Mesenteric fat pad (tissue), 1 donor: ENCODE results near the gene FRMD5. TPM values are rescaled to one million over a fixed set of nuclear protein-coding genes. Genes with fewer than 3 reads are reported as not detected.

Source experiments
- DNase-seq: peaks from one replicate; pipeline ENCODE4 v3.0.0-alpha.2; 2020; ENCODE audit warnings: low spot score
- total RNA-seq: library from RNA; stranded (reverse); fragmentation: NEBNext Ultra II Directional; extraction: Animal tissue kit (Norgen Biotek cat#: 25700); gene quantifications from one replicate; pipeline ENCODE4 v1.2.1, GENCODE V29; 2021
- donor health status: DM: yes; HTN: yes; CAD: no.

The FRMD5 gene
- total RNA-seq, 1 donor from 2014 or later = 0.13 TPM

DNA sequence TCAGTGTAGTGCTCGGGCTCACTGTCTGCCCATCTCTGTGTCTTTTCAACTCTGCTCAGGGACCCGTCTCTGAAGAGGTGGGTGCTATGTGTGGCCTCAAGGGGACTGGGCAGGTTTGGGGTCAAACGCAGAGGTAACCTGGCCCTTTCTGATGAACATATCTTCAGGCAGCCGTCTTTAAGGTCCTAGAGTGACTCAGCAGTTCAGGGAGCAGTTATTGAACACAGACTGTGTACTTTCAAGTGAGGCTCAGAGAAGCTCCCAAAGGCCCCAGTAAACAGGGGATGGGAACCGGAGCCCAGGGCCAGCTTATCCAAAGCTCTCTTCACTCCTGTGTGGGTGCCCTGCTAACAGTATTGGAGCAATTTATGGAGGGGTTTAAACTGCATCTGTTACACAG lies 295.1 kb downstream of the FRMD5 start:
- no peak for DNase-seq

GRCh38 chr15:43898891-43899290 lies 296.2 kb downstream of the FRMD5 start:
- no peak for DNase-seq

GRCh38 chr15:43896543-43896942 lies 298.5 kb downstream of the FRMD5 start:
- DNase-seq = no peak

DNA sequence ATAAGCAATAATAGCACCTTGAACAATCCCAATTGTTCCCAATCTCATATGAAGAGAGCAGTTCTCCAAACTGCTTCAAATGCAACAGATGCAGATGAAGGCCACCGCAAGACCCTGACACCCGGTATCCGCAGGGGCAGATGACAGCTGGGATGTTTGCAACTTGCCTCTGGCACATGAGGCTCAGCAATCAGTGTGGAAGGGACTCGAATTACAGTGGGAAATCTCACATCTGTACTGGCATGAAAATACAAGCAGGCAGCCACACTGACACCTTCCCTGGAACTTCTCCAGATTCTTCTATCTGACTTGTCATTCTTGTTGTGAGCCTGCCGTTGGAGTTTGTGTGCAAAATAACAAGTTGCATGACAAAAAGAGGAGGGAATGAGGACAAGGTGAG lies 299.5 kb downstream of the FRMD5 start:
- DNase-seq = no peak

GRCh38 chr15:43893956-43894355 lies 301.1 kb downstream of the FRMD5 start:
- no peak for DNase-seq

GRCh38 chr15:43889042-43889441 lies 306.0 kb downstream of the FRMD5 start:
- no peak for DNase-seq

DNA sequence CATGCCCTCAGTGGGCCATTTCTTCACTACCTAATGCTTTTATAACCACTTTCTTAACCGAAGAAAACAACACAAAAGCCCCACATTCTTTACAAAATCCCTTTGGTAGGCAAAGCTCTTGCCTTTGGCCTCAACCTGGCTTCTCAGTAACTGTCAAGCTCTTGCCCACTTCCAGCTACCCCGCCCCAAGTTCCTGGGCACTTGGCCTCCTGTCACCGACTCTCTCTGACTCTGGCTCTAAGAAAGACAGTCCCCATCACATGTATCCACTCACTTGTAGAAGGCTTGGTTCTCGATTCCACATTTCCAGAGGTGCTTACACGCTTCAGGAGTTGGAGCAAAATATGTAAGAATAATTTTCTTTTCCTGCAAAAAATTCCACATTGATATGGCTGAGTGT lies 307.2 kb downstream of the FRMD5 start:
- peak; percentile 57 for DNase-seq

- DNase-seq = peak; percentile 51
Observed at GRCh38 chr15:43886558-43886957, 308.5 kb downstream of the FRMD5 start.

DNA sequence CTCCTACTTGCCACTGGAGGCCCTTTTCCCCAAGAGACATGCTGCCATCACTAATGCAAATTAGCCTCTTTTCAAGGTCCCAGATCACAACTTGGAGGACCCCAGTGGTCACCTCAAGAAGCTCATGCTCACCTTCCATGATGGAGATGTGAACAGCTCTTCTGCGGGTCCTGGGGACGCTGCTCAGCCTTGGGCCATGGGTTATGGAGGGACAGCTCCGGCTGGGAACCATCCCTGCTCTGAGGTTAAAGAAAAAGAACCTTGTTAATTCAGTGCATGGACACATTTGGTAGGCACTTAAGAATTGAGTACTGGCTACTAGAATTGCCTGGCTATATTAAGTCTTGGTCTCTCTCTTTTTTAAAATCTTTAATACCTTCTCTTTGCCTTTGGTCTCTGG lies 311.5 kb downstream of the FRMD5 start:
- peak; percentile 28 for DNase-seq

GRCh38 chr15:43881944-43882343 lies 313.1 kb downstream of the FRMD5 start:
- DNase-seq = peak; percentile 45

DNA sequence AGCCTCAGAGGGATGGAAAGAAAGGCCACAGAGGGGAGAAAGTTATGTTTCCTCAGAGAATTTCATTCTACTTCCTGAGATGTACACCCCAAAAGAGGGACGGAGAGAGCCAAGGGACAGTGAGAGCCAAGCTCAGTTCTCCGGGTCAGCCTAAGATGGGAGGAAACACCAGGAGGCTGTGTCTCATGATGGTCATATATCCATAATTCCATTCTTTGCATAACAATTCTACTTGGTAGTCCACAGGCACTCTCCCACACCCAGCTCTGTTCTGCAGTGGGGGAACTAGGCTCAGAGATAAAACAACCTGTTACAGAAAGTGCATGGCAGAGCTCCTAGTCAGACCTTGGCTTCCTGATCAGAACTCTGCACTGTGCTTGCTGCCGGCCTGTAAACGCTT lies 313.8 kb downstream of the FRMD5 start:
- DNase-seq = peak; percentile 8

DNA sequence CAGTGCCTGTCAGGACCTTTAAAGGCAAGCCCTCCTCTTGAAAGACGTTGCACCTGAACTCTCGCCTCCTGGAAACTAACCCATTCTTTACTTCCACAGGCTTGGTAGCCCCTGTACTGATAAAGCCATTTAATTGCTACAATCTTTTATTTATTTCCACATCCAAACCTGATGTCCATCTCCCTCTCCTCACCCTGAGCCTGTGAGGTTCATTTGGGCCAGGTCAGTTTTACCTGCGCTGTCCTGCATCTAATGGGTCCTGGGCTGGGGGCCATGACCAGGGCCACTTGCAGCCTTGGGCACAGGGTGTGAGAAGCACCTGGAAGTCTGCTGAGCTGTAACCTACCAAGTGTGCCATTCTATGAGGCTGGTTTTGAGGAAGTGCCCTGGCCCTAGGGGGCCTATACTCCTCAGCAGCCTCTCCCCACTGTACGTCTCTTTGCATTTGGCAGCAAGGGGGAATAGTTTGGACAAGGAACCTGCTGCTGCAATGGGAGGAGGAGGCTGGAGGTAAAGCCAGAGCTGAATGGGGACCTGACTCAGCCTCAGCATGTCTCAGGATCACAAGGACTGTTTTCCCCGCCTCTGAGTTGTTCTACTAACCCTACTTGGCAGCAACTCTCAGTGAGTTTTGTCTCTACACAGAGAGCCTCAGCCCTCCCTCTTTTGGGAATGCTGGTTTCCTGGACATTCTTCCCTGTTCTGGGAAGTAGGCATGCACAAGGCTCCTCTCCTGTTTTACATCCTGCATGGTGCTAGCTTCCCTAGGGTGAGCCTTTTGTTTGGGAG lies 314.5 kb downstream of the FRMD5 start:
- peak; percentile 67 for DNase-seq

- peak; percentile 65 for DNase-seq
Observed at GRCh38 chr15:43879386-43880355, 315.4 kb downstream of the FRMD5 start.

DNA sequence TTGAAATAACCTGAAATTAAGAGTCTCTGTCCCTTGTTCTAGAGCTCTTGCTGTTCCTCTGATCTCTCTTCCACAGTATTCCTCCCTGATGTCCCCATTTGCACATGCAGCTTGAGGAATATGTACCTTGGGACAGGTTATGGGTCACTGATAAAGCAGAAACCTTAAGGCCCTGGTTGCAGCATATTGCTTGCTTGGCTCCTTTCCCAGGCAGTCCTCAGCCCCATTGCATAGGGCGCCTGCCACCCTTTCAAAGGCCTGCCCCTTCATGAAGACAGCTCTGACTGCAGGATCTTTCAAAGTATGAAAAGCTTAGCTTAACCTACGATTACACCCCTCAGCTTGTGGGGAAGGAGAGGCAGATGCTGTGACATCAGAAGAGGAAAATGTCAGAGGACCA lies 316.6 kb downstream of the FRMD5 start:
- peak; percentile 11 for DNase-seq

DNA sequence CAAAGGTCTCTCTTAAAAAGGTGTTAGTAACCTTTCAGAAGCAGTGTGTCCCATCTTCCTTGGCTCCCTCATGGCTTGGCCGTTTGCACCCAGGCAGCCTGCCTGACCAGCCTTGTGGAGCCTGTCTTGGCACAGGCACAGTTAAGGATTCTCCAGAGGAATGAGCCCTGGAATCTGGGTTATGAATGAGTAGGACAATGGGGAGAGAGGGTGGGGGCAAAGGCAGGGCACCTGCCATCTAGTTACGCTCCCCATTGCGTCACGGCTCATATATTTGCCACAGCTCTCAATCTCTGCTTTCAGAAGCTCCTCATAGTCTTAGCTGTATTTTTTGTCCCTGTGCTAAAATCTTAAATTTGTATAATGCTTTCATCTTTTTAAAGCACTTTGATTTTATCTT lies 317.7 kb downstream of the FRMD5 start:
- peak; percentile 24 for DNase-seq

GRCh38 chr15:43876872-43877271 lies 318.2 kb downstream of the FRMD5 start:
- peak; percentile 68 for DNase-seq

GRCh38 chr15:43873651-43874050 lies 321.4 kb downstream of the FRMD5 start:
- peak; percentile 75 for DNase-seq

DNA sequence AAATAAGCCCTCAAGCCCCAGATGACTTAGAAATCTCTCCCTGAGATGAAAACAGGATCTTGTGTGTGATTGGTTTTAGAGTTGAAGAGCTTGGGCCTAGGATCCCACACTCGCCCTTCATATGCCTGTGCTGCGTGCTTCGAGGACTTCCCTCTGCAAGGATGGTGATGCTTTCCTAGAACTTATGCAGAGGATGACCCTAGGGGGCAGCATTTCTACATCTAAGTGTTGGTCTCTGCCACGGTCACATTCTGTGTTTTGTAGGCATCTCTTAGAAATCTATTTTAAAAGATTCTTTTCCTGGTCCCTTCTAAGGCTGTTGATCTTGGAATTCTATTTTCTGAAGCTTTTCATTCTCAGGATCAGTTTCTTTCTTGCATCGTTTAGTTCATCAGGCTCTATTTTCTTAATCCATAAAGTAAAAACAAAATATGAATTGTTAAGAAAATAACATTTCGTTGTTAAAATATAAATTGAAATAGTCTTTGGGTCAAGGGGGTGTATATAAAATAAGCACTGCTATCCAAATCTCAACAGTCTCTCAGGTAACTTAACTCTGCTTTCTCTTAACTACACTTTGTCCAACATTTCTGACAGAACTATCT lies 322.6 kb downstream of the FRMD5 start:
- DNase-seq = no peak

- no peak for DNase-seq
Observed at GRCh38 chr15:43871835-43872234, 323.2 kb downstream of the FRMD5 start.

- no peak for DNase-seq
Observed at GRCh38 chr15:43868406-43868805, 326.7 kb downstream of the FRMD5 start.

- peak; percentile 57 for DNase-seq
Observed at GRCh38 chr15:43867096-43867495, 328.0 kb downstream of the FRMD5 start.

DNA sequence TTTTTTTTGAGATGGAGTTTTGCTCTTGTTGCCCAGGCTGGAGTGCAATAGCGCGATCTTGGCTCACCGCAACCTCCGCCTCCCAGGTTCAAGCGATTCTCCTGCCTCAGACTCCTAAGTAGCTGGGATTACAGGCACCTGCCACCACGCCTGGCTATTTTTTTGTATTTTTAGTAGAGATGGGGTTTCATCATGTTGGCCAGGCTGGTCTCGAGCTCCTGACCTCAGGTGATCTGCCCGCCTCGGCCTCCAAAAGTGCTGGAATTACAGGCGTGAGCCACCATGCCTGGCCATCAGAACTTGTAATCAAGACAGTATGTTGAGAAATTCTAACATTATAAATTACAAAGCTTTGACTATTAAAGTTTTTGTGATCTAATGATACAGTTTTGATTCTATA lies 328.4 kb downstream of the FRMD5 start:
- peak; percentile 74 for DNase-seq
